GM21360 (cell line): ENCODE results near the gene TRANK1.
A peak's percentile ranks its signal among the peaks of the same experiment; 100 is the strongest.
"Not testable (repeated sequence)": the region's sequence is repeated elsewhere in the genome, so short reads cannot be mapped to it uniquely, and the experiment has no call there.

Experiments used
- ATAC-seq: cut with Tn5 transposase; IDR thresholded peaks from one replicate; pipeline ENCODE4 v1.9.1; 2021; ENCODE audit warnings: mild to moderate bottlenecking, moderate library complexity; ENCODE audit not compliant: unreplicated experiment

Gene TRANK1

GRCh38 chr3:36957862-36958686 is 13.2 kb upstream of the TRANK1 start:
- no peak for ATAC-seq

GRCh38 chr3:36957063-36957462 is 12.2 kb upstream of the TRANK1 start:
- ATAC-seq = no peak

- no peak for ATAC-seq
Observed at GRCh38 chr3:36956155-36956554, 11.3 kb upstream of the TRANK1 start.

GRCh38 chr3:36954452-36955134 is 9.7 kb upstream of the TRANK1 start:
- no peak for ATAC-seq

- not testable (repeated sequence) for ATAC-seq
Observed at GRCh38 chr3:36947814-36948213, 3.0 kb upstream of the TRANK1 start.

GRCh38 chr3:36945333-36945980 is 603 bp upstream of the TRANK1 start:
- no peak for ATAC-seq

- ATAC-seq = peak; percentile 36
Observed at GRCh38 chr3:36944012-36944640, 728 bp downstream of the TRANK1 start.

- no peak for ATAC-seq
Observed at GRCh38 chr3:36943601-36944000, 1.3 kb downstream of the TRANK1 start.

- ATAC-seq = no peak
Observed at GRCh38 chr3:36942638-36943248, 2.1 kb downstream of the TRANK1 start.

GRCh38 chr3:36941658-36942057 is 3.2 kb downstream of the TRANK1 start:
- no peak for ATAC-seq

GRCh38 chr3:36941162-36941561 is 3.7 kb downstream of the TRANK1 start:
- ATAC-seq = no peak

GRCh38 chr3:36937492-36937891 is 7.4 kb downstream of the TRANK1 start:
- no peak for ATAC-seq

- ATAC-seq = no peak
Observed at GRCh38 chr3:36933540-36934296, 11.1 kb downstream of the TRANK1 start.

GRCh38 chr3:36931424-36931823 is 13.4 kb downstream of the TRANK1 start:
- ATAC-seq = not testable (repeated sequence)

- no peak for ATAC-seq
Observed at GRCh38 chr3:36928220-36928619, 16.6 kb downstream of the TRANK1 start.

- ATAC-seq = no peak
Observed at GRCh38 chr3:36926292-36926897, 18.5 kb downstream of the TRANK1 start.

GRCh38 chr3:36924744-36925521 is 19.9 kb downstream of the TRANK1 start:
- no peak for ATAC-seq

GRCh38 chr3:36923981-36924743 is 20.7 kb downstream of the TRANK1 start:
- no peak for ATAC-seq
